GM23248 (cell line): ENCODE data around the gene RIC8A. TPM values are rescaled to one million over a fixed set of nuclear protein-coding genes. Genes with fewer than 3 reads are reported as not detected.

ENCODE experiments used
- DNase-seq: peaks from one replicate; pipeline ENCODE4 v3.0.0-alpha.2; 2015
- H2AFZ ChIP-seq: fragments of 200-600 bp; sonication (generic); 2 replicates; pipeline ENCODE4 v1.6.1; 2016; ENCODE audit warnings: antibody characterized with exemption
- H3F3A ChIP-seq: fragments of 200-600 bp; sonication (generic); 2 replicates; pipeline ENCODE4 v1.6.1; 2016; ENCODE audit warnings: mild to moderate bottlenecking, antibody characterized with exemption, mixed run types; ENCODE audit not compliant: insufficient read depth
- H3K27ac ChIP-seq: fragments of 200-600 bp; sonication (generic); 2 replicates; pipeline ENCODE4 v1.5.1; 2016; ENCODE audit warnings: mild to moderate bottlenecking
- H3K27me3 ChIP-seq: fragments of 200-600 bp; sonication (generic); replicated peaks from 2 replicates; pipeline ENCODE4 v1.6.1; 2016; ENCODE audit warnings: mild to moderate bottlenecking; ENCODE audit not compliant: insufficient read depth
- H3K36me3 ChIP-seq: fragments of 200-600 bp; sonication (generic); 2 replicates; pipeline ENCODE4 v1.6.1; 2016; ENCODE audit warnings: low read depth, mild to moderate bottlenecking
- H3K4me1 ChIP-seq: fragments of 200-600 bp; sonication (generic); 2 replicates; pipeline ENCODE4 v1.6.1; 2016; ENCODE audit warnings: mild to moderate bottlenecking; ENCODE audit not compliant: insufficient read depth
- H3K4me2 ChIP-seq: fragments of 200-600 bp; sonication (generic); one replicate; pipeline ENCODE4 v1.6.1; 2016; ENCODE audit warnings: mild to moderate bottlenecking; ENCODE audit not compliant: unreplicated experiment
- H3K4me3 ChIP-seq: fragments of 200-600 bp; sonication (generic); 2 replicates; pipeline ENCODE4 v1.5.1; 2016; ENCODE audit warnings: mild to moderate bottlenecking
- H3K79me2 ChIP-seq: fragments of 200-600 bp; sonication (generic); 2 replicates; pipeline ENCODE4 v1.6.1; 2016; ENCODE audit warnings: mild to moderate bottlenecking; ENCODE audit not compliant: insufficient read depth
- H3K9ac ChIP-seq: fragments of 200-600 bp; sonication (generic); 2 replicates; pipeline ENCODE4 v1.6.1; 2016; ENCODE audit warnings: mild to moderate bottlenecking
- H3K9me2 ChIP-seq: fragments of 200-600 bp; sonication (generic); 2 replicates; pipeline ENCODE4 v1.6.1; 2016; ENCODE audit warnings: mixed run types, mild to moderate bottlenecking, moderate library complexity; ENCODE audit not compliant: insufficient read depth
- H3K9me3 ChIP-seq: fragments of 200-600 bp; sonication (generic); one replicate; pipeline ENCODE4 v1.6.1; 2017; ENCODE audit warnings: low read depth
- H4K20me1 ChIP-seq: fragments of 200-600 bp; sonication (generic); 2 replicates; pipeline ENCODE4 v1.6.0; 2016; ENCODE audit not compliant: insufficient read depth
- EZH2 ChIP-seq: fragments of 200-600 bp; sonication (generic); IDR thresholded peaks from 2 replicates; pipeline ENCODE4 v1.6.1; 2018; ENCODE audit warnings: antibody characterized with exemption, mild to moderate bottlenecking; ENCODE audit not compliant: insufficient read depth, poor library complexity, severe bottlenecking
- EZH2phosphoT487 ChIP-seq: fragments of 200-600 bp; sonication (generic); IDR thresholded peaks from 2 replicates; pipeline ENCODE4 v1.6.1; 2018; ENCODE audit warnings: antibody characterized with exemption, moderate library complexity, mild to moderate bottlenecking, low read depth; ENCODE audit not compliant: insufficient read depth
- WGBS, 2 experiments: methylation state at CpG; one replicate each; pipeline ENCODE4 v1.1.6; 2015 to 2017; ENCODE audit warnings: low lambda C conversion rate in 2 of 2, low coverage in 1 of 2; ENCODE audit errors: missing lambda C conversion rate in 2 of 2; 5-methylcytosine and 5-hydroxymethylcytosine counted together
- in situ Hi-C: fragments of 300-500 bp; cut with MboI; formaldehyde crosslinking; loops from 2 replicates; pipeline ENCODE4 v1.15.0; 2020
- polyA plus RNA-seq: library from polyadenylated mRNA; unstranded; fragments of >200 nt; fragmentation: Nextera tagmentation; extraction: Ambion mirVana; gene quantifications from 2 replicates; pipeline ENCODE4 v1.2.1, GENCODE V29; 2016
- total RNA-seq: library from RNA; depleted of rRNA; stranded (reverse); fragments of >200 nt; shearing (Covaris generic); gene quantifications from 2 replicates; pipeline ENCODE4 v1.2.3, GENCODE V29; 2014

Gene RIC8A
- total and polyA plus RNA-seq, 2 experiments from 2014 or later = 132 to 220 TPM

- in situ Hi-C loops = no loop called here
- DNase-seq = no peak
- Histone ChIP-seq H3K4me2 (no peak overlapping the region), H3K9me3 (no peaks in the 10 kb centered on the region), H4K20me1 (no peaks in the 10 kb centered on the region), H3K4me1 (no peaks in the 10 kb centered on the region), H3K27me3 (no peaks in the 10 kb centered on the region), H3K9me2 (no peaks in the 10 kb centered on the region), H3K79me2 (peaks cover 34% of the 10 kb centered on the region), H3K36me3 (0 out of 2 replicates have a peak, but pooled peaks cover 6% of the 10 kb centered on the region), H3K4me3 (no peak overlapping the region), H3K9ac (no peak overlapping the region), H2AFZ (no peak overlapping the region), H3F3A (no peaks in the 10 kb centered on the region), H3K27ac (no peak overlapping the region)
- 80 to 86% methylated on average over 7 of the region's 7 CpGs for WGBS, 2 experiments
- TF ChIP-seq EZH2 (no peak), EZH2phosphoT487 (no peak)
Measured at GRCh38 chr11:224424-224823, 16.9 kb downstream of the RIC8A start.

GRCh38 chr11:225734-226453 lies 18.4 kb downstream of the RIC8A start:
- H3K9ac ChIP-seq = no peak overlapping the region
- H3K36me3 ChIP-seq = 0 out of 2 replicates have a peak, but pooled peaks cover 6% of the 10 kb centered on the region
- no peaks in the 10 kb centered on the region for H3K9me3 ChIP-seq
- H2AFZ ChIP-seq = no peak overlapping the region
- H3K27ac ChIP-seq = no peak overlapping the region
- H3F3A ChIP-seq = no peaks in the 10 kb centered on the region
- no peak overlapping the region for H3K4me2 ChIP-seq
- TF ChIP-seq EZH2 (no peak), EZH2phosphoT487 (no peak)
- in situ Hi-C loops = no loop called here
- peaks cover 34% of the 10 kb centered on the region for H3K79me2 ChIP-seq
- DNase-seq = peak; percentile 62
- no peaks in the 10 kb centered on the region for H3K9me2 ChIP-seq
- H3K27me3 ChIP-seq = no peaks in the 10 kb centered on the region
- no peaks in the 10 kb centered on the region for H4K20me1 ChIP-seq
- WGBS, 2 experiments = 86 to 91% methylated on average over 10 of the region's 10 CpGs
- H3K4me1 ChIP-seq = no peaks in the 10 kb centered on the region
- H3K4me3 ChIP-seq = no peak overlapping the region

GRCh38 chr11:227824-228379 lies 20.4 kb downstream of the RIC8A start:
- 81 to 88% methylated on average over 6 of the region's 6 CpGs for WGBS, 2 experiments

GRCh38 chr11:230431-230830 lies 22.9 kb downstream of the RIC8A start:
- Histone ChIP-seq H3F3A (peaks cover 4% of the 10 kb centered on the region; the same call in 1 of the 2 replicates), H3K4me2 (no peak overlapping the region), H3K9me3 (no peaks in the 10 kb centered on the region), H3K4me1 (no peaks in the 10 kb centered on the region), H3K27me3 (no peaks in the 10 kb centered on the region), H3K9me2 (no peaks in the 10 kb centered on the region), H3K79me2 (peaks cover 41% of the 10 kb centered on the region), H2AFZ (no peak overlapping the region), H3K27ac (no peak overlapping the region), H3K4me3 (no peak overlapping the region), H4K20me1 (no peaks in the 10 kb centered on the region), H3K36me3 (0 out of 2 replicates have a peak, but pooled peaks cover 6% of the 10 kb centered on the region), H3K9ac (no peak overlapping the region)
- TF ChIP-seq EZH2phosphoT487 = no peak
- TF ChIP-seq EZH2 = no peak
- 84 to 87% methylated on average over 10 of the region's 10 CpGs for WGBS, 2 experiments
- DNase-seq = no peak
- in situ Hi-C loops = no loop called here

More at GRCh38 chr11:227824-228379, 20.4 kb downstream of the RIC8A start:
- no peak overlapping the region for H3K27ac ChIP-seq
- no peak overlapping the region for H3K9ac ChIP-seq
- H3K4me2 ChIP-seq = no peak overlapping the region
- no peak overlapping the region for H2AFZ ChIP-seq
- 0 out of 2 replicates have a peak, but pooled peaks cover 6% of the 10 kb centered on the region for H3K36me3 ChIP-seq
- DNase-seq = no peak
- H3K27me3 ChIP-seq = no peaks in the 10 kb centered on the region
- no peaks in the 10 kb centered on the region for H4K20me1 ChIP-seq
- no peak overlapping the region for H3K4me3 ChIP-seq
- TF ChIP-seq EZH2 (no peak), EZH2phosphoT487 (no peak)
- H3K79me2 ChIP-seq = peaks cover 34% of the 10 kb centered on the region
- H3K9me2 ChIP-seq = no peaks in the 10 kb centered on the region
- in situ Hi-C loops = no loop called here
- no peaks in the 10 kb centered on the region for H3K9me3 ChIP-seq
- no peaks in the 10 kb centered on the region for H3K4me1 ChIP-seq
- no peaks in the 10 kb centered on the region for H3F3A ChIP-seq
